Body of pancreas (tissue), 4 donors: ENCODE measurements around the gene HOXB4. TPM values are rescaled to one million over a fixed set of nuclear protein-coding genes. Genes with fewer than 3 reads are reported as not detected.

Source experiments
- ATAC-seq: fragments of 150-250 bp; one replicate; pipeline ENCODE4 v1.9.1; 2016
- DNase-seq, 4 donors: peaks; one replicate each; pipeline ENCODE4 v3.0.0-alpha.2; 2019
- H3K27ac ChIP-seq, 4 donors: fragments of 200-600 bp; sonication (generic); 1 replicate in 3 of 4; 2 replicates in 1 of 4; pipeline versions ENCODE4 v1.5.1 to v1.6.1; 2016 to 2019; ENCODE audit warnings: mild to moderate bottlenecking in 1 of 4, mixed read lengths in 1 of 4, moderate library complexity in 1 of 4
- H3K27me3 ChIP-seq, 2 donors: fragments of 200-600 bp; sonication (generic); one replicate each; pipeline ENCODE4 v1.6.0; 2016; ENCODE audit warnings: mild to moderate bottlenecking in 1 of 2
- H3K36me3 ChIP-seq, 2 donors: fragments of 200-600 bp; sonication (generic); replicated peaks in 1 of 2; 2 replicates each; pipeline ENCODE4 v1.5.1; 2016; ENCODE audit warnings: low read depth in 2 of 2; ENCODE audit not compliant: insufficient read depth in 1 of 2
- H3K4me1 ChIP-seq: fragments of 200-600 bp; sonication (generic); one replicate; pipeline ENCODE4 v1.6.0; 2016
- H3K4me3 ChIP-seq, 2 donors: fragments of 200-600 bp; sonication (generic); 1 replicate in 1 of 2; 2 replicates in 1 of 2; pipeline ENCODE4 v1.5.1; 2016 to 2019
- H3K9me3 ChIP-seq, 3 donors: fragments of 200-600 bp; sonication (generic); 1 replicate in 2 of 3; 2 replicates in 1 of 3; pipeline ENCODE4 v1.5.1; 2016
- POLR2A ChIP-seq, 3 donors: fragments of 450-650 bp; IDR thresholded peaks; one replicate each; pipeline ENCODE4 v1.6.1; 2016; ENCODE audit warnings: antibody characterized with exemption in 3 of 3, mild to moderate bottlenecking in 2 of 3
- WGBS, 2 donors: methylation state at CpG; one replicate each; pipeline ENCODE4 v1.1.5; 2017; 5-methylcytosine and 5-hydroxymethylcytosine counted together
- intact Hi-C: fragments of 100-400 bp; cut with DNase I; formaldehyde crosslinking; loops from one replicate; pipeline ENCODE4 v1.15.1; 2023
- total RNA-seq, 2 donors: library from RNA; depleted of rRNA; stranded (reverse); fragments of >200 nt; gene quantifications; one replicate each; pipeline ENCODE4 v1.1.0, GENCODE V29; 2016
- TF ChIP-seq, protein P1 (sequence below), 7 experiments: fragments of 450-650 bp in 4 of 7; fragments of 200-600 bp in 3 of 7; sonication (generic) in 3 of 7; IDR thresholded peaks; one replicate each; pipeline ENCODE4 v1.5.1; 2016 to 2019; ENCODE audit warnings: antibody characterized with exemption in 7 of 7

The HOXB4 gene
- total RNA-seq, 2 donors from 2014 or later: 0.26 to 2.3 TPM

DNA sequence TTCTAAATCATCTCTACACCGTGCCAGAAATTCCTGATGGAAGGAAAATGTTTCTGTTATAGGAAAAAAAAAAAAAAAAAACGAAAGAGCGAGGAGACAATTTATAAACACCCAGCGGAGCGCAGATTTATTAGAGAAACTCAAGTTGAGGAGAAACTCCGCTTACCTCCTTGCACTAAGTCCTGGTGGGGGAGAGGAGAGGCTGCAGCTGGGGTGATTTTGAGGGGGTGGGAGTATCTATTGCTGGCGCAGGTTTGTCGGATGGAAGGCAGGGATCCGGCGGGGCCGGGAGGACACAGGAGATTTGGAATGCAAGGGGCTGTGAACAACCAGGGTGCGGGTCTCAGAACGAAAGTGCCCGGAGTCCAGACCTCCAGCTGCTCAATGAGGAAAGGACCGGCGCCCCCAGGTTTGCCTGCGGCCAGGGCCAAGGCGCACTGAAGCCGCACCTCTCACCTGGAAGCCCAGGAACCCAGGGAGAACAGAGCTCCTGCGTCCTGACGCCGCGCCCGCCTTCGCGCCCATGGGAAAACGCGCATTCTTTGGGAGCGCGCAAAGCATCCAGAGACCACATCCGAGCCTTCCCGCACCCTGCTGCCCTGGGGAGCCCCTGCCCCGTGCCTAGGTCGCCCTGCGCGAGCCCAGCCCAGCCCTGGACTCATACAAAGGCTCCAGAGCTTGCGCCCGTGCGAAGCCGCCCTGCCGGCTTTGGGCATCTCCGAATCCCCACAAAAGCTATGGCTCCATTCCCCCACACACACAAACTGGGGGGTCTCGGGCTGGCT, 39.5 kb upstream of the HOXB4 start:
- H3K36me3 ChIP-seq: no peaks in the 10 kb centered on the region
- H3K4me3 ChIP-seq: no peak overlapping the region
- peaks cover 3 to 67% of the 10 kb centered on the region in 2 donors for H3K27me3 ChIP-seq
- 6 to 7% methylated on average over 14 to 43 of the region's 43 CpGs for WGBS, 2 donors
- no peak overlapping the region for H3K27ac ChIP-seq
- DNase-seq (no peak), ATAC-seq (no peak)
- intact Hi-C loops: loop anchor here (10.0 kb wide), 1 partner anchor 283 kb away; no protein-coding TSS in a partner anchor
- TF ChIP-seq, protein P1, sequence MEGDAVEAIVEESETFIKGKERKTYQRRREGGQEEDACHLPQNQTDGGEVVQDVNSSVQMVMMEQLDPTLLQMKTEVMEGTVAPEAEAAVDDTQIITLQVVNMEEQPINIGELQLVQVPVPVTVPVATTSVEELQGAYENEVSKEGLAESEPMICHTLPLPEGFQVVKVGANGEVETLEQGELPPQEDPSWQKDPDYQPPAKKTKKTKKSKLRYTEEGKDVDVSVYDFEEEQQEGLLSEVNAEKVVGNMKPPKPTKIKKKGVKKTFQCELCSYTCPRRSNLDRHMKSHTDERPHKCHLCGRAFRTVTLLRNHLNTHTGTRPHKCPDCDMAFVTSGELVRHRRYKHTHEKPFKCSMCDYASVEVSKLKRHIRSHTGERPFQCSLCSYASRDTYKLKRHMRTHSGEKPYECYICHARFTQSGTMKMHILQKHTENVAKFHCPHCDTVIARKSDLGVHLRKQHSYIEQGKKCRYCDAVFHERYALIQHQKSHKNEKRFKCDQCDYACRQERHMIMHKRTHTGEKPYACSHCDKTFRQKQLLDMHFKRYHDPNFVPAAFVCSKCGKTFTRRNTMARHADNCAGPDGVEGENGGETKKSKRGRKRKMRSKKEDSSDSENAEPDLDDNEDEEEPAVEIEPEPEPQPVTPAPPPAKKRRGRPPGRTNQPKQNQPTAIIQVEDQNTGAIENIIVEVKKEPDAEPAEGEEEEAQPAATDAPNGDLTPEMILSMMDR (IDR thresholded peaks at IDR 0.05): peak in 1 of 7 experiments; percentile 6
- no peak for TF ChIP-seq POLR2A (IDR thresholded peaks at IDR 0.05)
- peaks cover 18% of the 10 kb centered on the region for H3K4me1 ChIP-seq
- H3K9me3 ChIP-seq: no peaks in the 10 kb centered on the region

DNA sequence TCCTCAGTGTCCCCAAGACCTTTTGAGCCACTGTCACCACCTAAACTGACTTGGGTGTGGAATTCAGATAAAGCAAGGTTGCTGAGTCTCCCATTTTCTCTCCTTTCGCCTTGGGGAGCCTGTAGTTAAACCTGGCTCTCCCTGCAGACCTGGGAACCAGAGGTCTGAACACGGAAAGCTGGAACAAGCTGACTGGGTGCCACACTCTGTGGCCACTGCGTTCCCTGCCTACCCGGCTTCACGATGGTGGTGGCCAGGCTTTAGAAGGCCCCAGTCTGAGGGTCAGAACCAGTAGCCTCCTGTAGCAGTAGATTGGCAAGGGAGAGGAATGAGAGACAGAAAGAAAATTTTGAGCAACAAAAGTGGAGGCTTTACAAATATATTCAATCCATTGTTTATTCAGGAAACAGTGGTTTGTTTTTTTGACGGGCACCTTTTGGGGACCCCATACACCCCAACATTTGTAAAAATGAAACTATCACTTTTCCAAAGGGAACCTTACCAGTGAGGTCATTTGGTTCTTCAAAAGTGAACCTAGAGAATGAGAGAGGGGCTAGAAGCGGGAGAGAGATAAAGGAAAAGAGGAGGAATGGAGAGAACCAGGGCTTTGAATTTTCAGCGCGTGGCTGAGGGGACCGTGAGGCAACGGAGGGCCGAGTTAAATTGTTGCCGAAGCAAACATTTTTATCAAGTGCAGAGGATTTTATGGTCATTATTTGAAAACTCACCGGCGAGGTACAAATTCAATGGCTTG, 38.7 kb upstream of the HOXB4 start:
- DNase-seq: no peak
- Histone ChIP-seq H3K4me1 (peaks cover 23% of the 10 kb centered on the region), H3K4me3 (no peak overlapping the region), H3K9me3 (no peaks in the 10 kb centered on the region), H3K36me3 (no peaks in the 10 kb centered on the region), H3K27me3 (peaks cover 3 to 73% of the 10 kb centered on the region in 2 donors), H3K27ac (no peak overlapping the region)
- no peak for ATAC-seq
- intact Hi-C loops: loop anchor here (10.0 kb wide), 1 partner anchor 282 kb away; no protein-coding TSS in a partner anchor
- TF ChIP-seq, protein P1 (IDR thresholded peaks at IDR 0.05): no peak
- TF ChIP-seq POLR2A (IDR thresholded peaks at IDR 0.05): no peak
- WGBS, 2 donors: 9 to 10% methylated on average over 14 to 15 of the region's 15 CpGs

DNA sequence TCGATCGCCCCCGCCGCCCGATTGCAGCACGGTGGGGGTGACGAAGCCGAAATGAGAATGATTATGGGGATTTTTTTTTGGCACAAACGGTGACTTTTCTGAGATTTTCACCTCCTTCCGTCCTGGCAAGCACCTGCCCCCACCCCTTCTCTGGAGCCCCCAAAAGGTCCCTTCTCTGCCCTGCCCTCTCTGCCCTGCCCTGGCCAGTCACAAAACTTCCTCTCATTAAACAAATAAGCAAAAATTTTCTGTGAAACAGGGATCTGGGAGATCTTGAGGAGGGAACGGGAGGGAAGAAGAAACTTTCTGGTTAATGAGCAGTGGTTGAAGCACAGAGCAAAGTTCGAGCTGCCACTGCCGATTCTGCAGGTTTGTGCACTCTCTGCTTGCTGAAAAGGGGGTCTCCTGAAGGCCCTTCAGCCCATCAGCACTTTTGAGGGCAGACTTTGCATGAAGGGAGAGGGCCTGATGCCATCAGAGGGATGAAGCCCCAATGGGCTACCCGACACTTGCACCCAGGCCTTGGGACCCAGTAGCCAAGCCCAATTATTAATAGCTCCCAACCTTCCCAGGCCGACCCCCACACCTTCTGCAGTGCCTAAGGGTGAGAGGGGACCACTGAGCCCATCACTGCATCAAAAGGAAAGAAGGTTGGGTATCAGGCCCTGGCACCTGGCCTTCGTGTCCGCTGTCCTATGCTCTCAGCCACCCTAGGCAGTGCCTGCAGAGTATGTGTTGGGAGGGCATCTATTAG, 38.0 kb upstream of the HOXB4 start:
- DNase-seq (no peak), ATAC-seq (no peak)
- no peaks in the 10 kb centered on the region for H3K9me3 ChIP-seq
- WGBS, 2 donors: 13 to 14% methylated on average over 13 to 16 of the region's 17 CpGs
- H3K4me3 ChIP-seq: no peak overlapping the region
- no peak overlapping the region for H3K27ac ChIP-seq
- no peak for TF ChIP-seq POLR2A (IDR thresholded peaks at IDR 0.05)
- TF ChIP-seq, protein P1 (IDR thresholded peaks at IDR 0.05): no peak
- intact Hi-C loops: loop anchor here (10.0 kb wide), 1 partner anchor 281 kb away; no protein-coding TSS in a partner anchor
- peaks cover 26% of the 10 kb centered on the region for H3K4me1 ChIP-seq
- H3K36me3 ChIP-seq: no peaks in the 10 kb centered on the region
- H3K27me3 ChIP-seq: peaks cover 3 to 76% of the 10 kb centered on the region in 2 donors

DNA sequence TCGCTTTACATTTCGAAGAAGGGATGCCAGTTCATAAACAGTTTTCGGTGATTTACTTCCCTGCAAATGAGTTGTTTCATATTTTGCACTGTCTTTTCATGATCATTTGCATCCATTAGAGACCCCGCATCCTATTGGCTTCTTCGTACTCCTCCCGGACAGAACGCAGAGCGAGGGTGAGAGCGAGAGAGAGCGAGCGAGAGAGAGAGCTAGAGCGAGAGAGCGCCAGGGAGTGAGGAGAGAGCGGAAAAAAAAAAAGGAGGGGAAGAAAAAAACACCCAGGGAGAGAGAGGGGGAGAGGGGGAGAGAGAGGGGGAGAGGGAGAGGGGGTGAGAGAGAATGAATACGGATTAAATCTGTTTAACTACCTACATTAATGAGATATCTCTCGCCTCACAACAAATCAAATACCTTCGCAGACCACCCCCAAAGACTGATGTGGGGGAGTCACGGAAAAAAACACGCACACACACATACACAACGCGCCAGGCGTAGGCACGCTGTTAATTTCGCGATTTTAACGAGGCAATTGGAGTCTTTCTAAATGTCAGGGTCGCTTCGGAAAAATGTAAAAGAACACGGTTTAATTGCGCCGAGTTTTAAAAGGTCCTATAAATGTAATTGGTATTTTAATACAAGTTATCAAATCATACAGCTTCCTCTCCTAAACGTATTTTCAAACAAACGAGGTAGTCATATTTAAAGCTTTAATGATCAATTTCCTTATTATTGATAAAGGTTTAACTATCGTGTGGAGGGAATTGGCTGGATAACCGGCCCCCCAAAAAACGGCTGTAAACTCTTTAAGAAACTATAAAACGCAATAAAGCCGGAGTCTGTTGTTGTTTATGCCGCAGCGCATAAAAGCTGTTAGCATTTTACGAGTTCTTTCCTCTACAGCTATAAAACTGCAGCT, 37.2 kb upstream of the HOXB4 start, which contains the start of gene HOXB8:
Gene HOXB8, minus strand, starts transcription at position 246 of the 916 bp plus-strand sequence. CDS start 588 bp downstream, outside the sequence.
- Histone ChIP-seq H3K4me1 (peaks cover 34% of the 10 kb centered on the region), H3K27me3 (peaks cover 3 to 78% of the 10 kb centered on the region in 2 donors), H3K9me3 (no peaks in the 10 kb centered on the region), H3K4me3 (no peak within 1 kb of the TSS), H3K27ac (no peak within 1 kb of the TSS), H3K36me3 (no peaks in the 10 kb centered on the region)
- intact Hi-C loops: loop anchor here (10.0 kb wide), 1 partner anchor 281 kb away; no protein-coding TSS in a partner anchor
- no peak for DNase-seq
- TF ChIP-seq, protein P1 (IDR thresholded peaks at IDR 0.05): no peak
- TF ChIP-seq POLR2A (IDR thresholded peaks at IDR 0.05): no peak
- ATAC-seq: no peak
- 9 to 19% methylated on average over 41 of the region's 41 CpGs for whole genome bisulfite sequencing, 2 donors
